ENCODE results near the gene RAC3.

- TF ChIP-seq EP300 (IDR thresholded peaks at IDR 0.05), result no peak
- TF ChIP-seq CTCF (IDR thresholded peaks at IDR 0.05), result no peak
Measured at GRCh38 chr17:82080048-82080788, 48.7 kb downstream of the RAC3 start.

Measured in esophagus muscularis mucosa (tissue), 3 donors.